ENCODE results near the gene RPL23. TPM values are rescaled to one million over a fixed set of nuclear protein-coding genes. Genes with fewer than 3 reads are reported as not detected.
A peak's percentile ranks its signal among the peaks of the same experiment; 100 is the strongest.

Gene RPL23
- polyA plus RNA-seq, 12 donors: 1,619 to 4,143 (median 2,948) TPM

GRCh38 chr17:38824899-38825761 lies 28.4 kb downstream of the RPL23 start, which contains the start of gene CWC25:
TSS of gene CWC25 (minus strand) at chr17:38825321. CDS start at chr17:38825183, 138 bp downstream.
- peak; percentile 100 for DNase-seq

- DNase-seq: no peak
Observed at GRCh38 chr17:38815576-38816193, 37.8 kb downstream of the RPL23 start.

- DNase-seq: no peak
Observed at GRCh38 chr17:38809828-38810227, 43.7 kb downstream of the RPL23 start.

GRCh38 chr17:38800237-38800760 lies 53.2 kb downstream of the RPL23 start:
- no peak for DNase-seq

- DNase-seq: peak; percentile 93
Observed at GRCh38 chr17:38799501-38800236, 53.9 kb downstream of the RPL23 start, which contains the start of gene PIP4K2B. TSS of gene PIP4K2B (minus strand) at chr17:38799556. CDS start at chr17:38799424, 132 bp downstream.

GRCh38 chr17:38798614-38799500 lies 54.7 kb downstream of the RPL23 start:
- peak; percentile 54 for DNase-seq

Other genes with a start within 250 kb of the RPL23 start
- gene SRCIN1, start 247.8 kb downstream of the RPL23 start, polyA plus RNA-seq (ENCODE audit: insufficient read length in 12 of 12): 10 to 100 TPM in 1 of 12 donors, 1 to 10 TPM in 3, under 1 TPM in 7, not detected in 1; 0.69 to 18.7 (median 0.90) TPM
- under 1 TPM in 10 of 12 donors, not detected in 2; 0.28 to 0.77 (median 0.44) TPM for gene EPOP, start 178.8 kb downstream of the RPL23 start, polyA plus RNA-seq (ENCODE audit: insufficient read length in 12 of 12)
- 100 to 1,000 TPM in 3 of 12 donors, 10 to 100 TPM in 9; 47.8 to 277 (median 74.5) TPM for gene MLLT6, start 148.4 kb downstream of the RPL23 start, polyA plus RNA-seq (ENCODE audit: insufficient read length in 12 of 12)
- gene CISD3, start 123.4 kb downstream of the RPL23 start, polyA plus RNA-seq (ENCODE audit: insufficient read length in 12 of 12): 10 to 100 TPM in 11 of 12 donors, not detected in 1; 10.7 to 17.4 (median 13.3) TPM
- 10 to 100 TPM in 11 of 12 donors, not detected in 1; 23.9 to 65.8 (median 30.2) TPM for gene PCGF2, start 105.4 kb downstream of the RPL23 start, polyA plus RNA-seq (ENCODE audit: insufficient read length in 12 of 12)
- gene PSMB3, start 101.0 kb downstream of the RPL23 start, polyA plus RNA-seq (ENCODE audit: insufficient read length in 12 of 12): 100 to 1,000 TPM in 1 of 12 donors, 10 to 100 TPM in 10, not detected in 1; 63.9 to 133 (median 74.8) TPM
- 10 to 100 TPM; 56.2 to 96.9 (median 72.1) TPM for gene PIP4K2B, start 54.2 kb downstream of the RPL23 start, polyA plus RNA-seq (ENCODE audit: insufficient read length in 12 of 12)
- gene CWC25, start 28.4 kb downstream of the RPL23 start, polyA plus RNA-seq (ENCODE audit: insufficient read length in 12 of 12): 10 to 100 TPM in 11 of 12 donors, not detected in 1; 10.3 to 22.0 (median 14.0) TPM
- 100 to 1,000 TPM in 3 of 12 donors, 10 to 100 TPM in 8, not detected in 1; 67.3 to 159 (median 80.6) TPM for gene LASP1, start 16.3 kb upstream of the RPL23 start, polyA plus RNA-seq (ENCODE audit: insufficient read length in 12 of 12)
- gene FBXO47, start 113.7 kb upstream of the RPL23 start, polyA plus RNA-seq (ENCODE audit: insufficient read length in 12 of 12): not detected

Measured in muscle of arm (tissue), 12 donors.